ENCODE measurements around the gene DNAJC13. TPM values are rescaled to one million over a fixed set of nuclear protein-coding genes. Genes with fewer than 3 reads are reported as not detected.

Gene DNAJC13
- total RNA-seq, 1 experiment from 2014 or later = 18.1 TPM

- no peak overlapping the region for H2BK120ac ChIP-seq (ENCODE audit: low read depth, low read length, poor library complexity, severe bottlenecking)
- H3K4ac ChIP-seq (ENCODE audit: low read depth, low read length) = no peak overlapping the region
- no peak overlapping the region for H3K27ac Mint-ChIP-seq
- no peaks in the 10 kb centered on the region for H4K20me1 ChIP-seq (ENCODE audit: control insufficient read depth, insufficient read depth, insufficient read length)
- H3K4me2 ChIP-seq (ENCODE audit: insufficient read depth, insufficient read length, low read length) = no peak overlapping the region
- no peak for TF ChIP-seq CTCF (conservative IDR thresholded peaks at IDR 0.05)
- no peak overlapping the region for H3K56ac ChIP-seq (ENCODE audit: insufficient read length, low read depth, low read length)
- WGBS (ENCODE audit: extremely low coverage, insufficient read length, low lambda C conversion rate) = no CpG with 5 or more reads among the region's 3 CpGs
- H3K79me1 ChIP-seq (ENCODE audit: insufficient read depth, low read depth, low read length, poor library complexity, severe bottlenecking) = no peaks in the 10 kb centered on the region
- H4K91ac ChIP-seq (ENCODE audit: insufficient read length, low read depth, low read length) = no peak overlapping the region
- no peak for DNase-seq
- H3K9ac ChIP-seq (ENCODE audit: extremely low read depth, insufficient read length, low read length) = no peak overlapping the region
- no peak overlapping the region for H3K27ac ChIP-seq (ENCODE audit: insufficient read length, low read depth, low read length)
- H3K9me3 Mint-ChIP-seq = no peaks in the 10 kb centered on the region
- H4K8ac ChIP-seq (replicated peaks; ENCODE audit: insufficient read length, low read depth, low read length) = no peak overlapping the region
- no peak overlapping the region for H3T11ph ChIP-seq (ENCODE audit: low read length)
- no peak overlapping the region for H4K5ac ChIP-seq (ENCODE audit: insufficient read length, low read depth, low read length)
- H3K4me3 Mint-ChIP-seq = no peak overlapping the region
- no peak overlapping the region for H3K14ac ChIP-seq (ENCODE audit: insufficient read depth, low read length)
- H3K4me1 Mint-ChIP-seq = peaks cover 5 to 8% of the 10 kb centered on the region in 2 experiments
- no peak overlapping the region for H2BK15ac ChIP-seq (ENCODE audit: low read depth, low read length)
- H3K23ac ChIP-seq (ENCODE audit: insufficient read length, low read depth, low read length) = no peak overlapping the region
- no peak overlapping the region for H2AFZ ChIP-seq (ENCODE audit: low read length)
- no peak overlapping the region for H2BK12ac ChIP-seq (ENCODE audit: insufficient read length, low read depth, low read length)
- no peaks in the 10 kb centered on the region for H3K79me2 ChIP-seq (ENCODE audit: insufficient read depth, low read length)
- H3K18ac ChIP-seq (ENCODE audit: insufficient read length, low read depth, low read length) = no peak overlapping the region
- H3K27me3 ChIP-seq (ENCODE audit: insufficient read depth, low read length) = no peaks in the 10 kb centered on the region
- no peaks in the 10 kb centered on the region for H3K27me3 Mint-ChIP-seq (ENCODE audit: low read depth)
- H2BK5ac ChIP-seq (ENCODE audit: insufficient read length, low read length) = no peak overlapping the region
- no peaks in the 10 kb centered on the region for H3K9me3 ChIP-seq (ENCODE audit: control insufficient read depth, low read depth, low read length)
- no peaks in the 10 kb centered on the region for H3K4me1 ChIP-seq (ENCODE audit: insufficient read depth, low read length)
- no peak overlapping the region for H2BK20ac ChIP-seq (ENCODE audit: low read depth, low read length, poor library complexity, severe bottlenecking)
- H2AK5ac ChIP-seq (ENCODE audit: insufficient read length, low read length) = no peak overlapping the region
- peaks cover 3 to 17% (median 10%) of the 10 kb centered on the region in 3 experiments; a peak in 5 of 7 replicates for H3K36me3 Mint-ChIP-seq (ENCODE audit: insufficient read depth in 1 of 3, low read depth in 3 of 3)
- no peaks in the 10 kb centered on the region for H3K23me2 ChIP-seq (ENCODE audit: insufficient read length, low read depth, low read length, poor library complexity, severe bottlenecking)
Measured at GRCh38 chr3:132539681-132540080, 122.4 kb downstream of the DNAJC13 start.
